ENCODE results near the gene YPEL2. TPM values are rescaled to one million over a fixed set of nuclear protein-coding genes. Genes with fewer than 3 reads are reported as not detected.

Gene YPEL2
- polyA plus RNA-seq, 2 of the 4 experiments (the other 2 are of a cell fraction), result 5.4 to 8.2 TPM

GRCh38 chr17:59342681-59343131 lies 11.3 kb downstream of the YPEL2 start (continued):
- TF ChIP-seq CTCF (IDR thresholded peaks at IDR 0.05), result no peak
- no peak for TF ChIP-seq PBX3 (IDR thresholded peaks at IDR 0.05)

GRCh38 chr17:59345476-59345875 lies 14.0 kb downstream of the YPEL2 start:
- Histone ChIP-seq H3K4me3 (no peak overlapping the region), H3K27ac (no peak overlapping the region), H3K4me2 (no peak overlapping the region), H3K4me1 (no peaks in the 10 kb centered on the region), H3K9me3 (no peaks in the 10 kb centered on the region)
- no peak for ATAC-seq
- TF ChIP-seq HES2 (IDR thresholded peaks at IDR 0.05) (no peak), RAD21 (conservative IDR thresholded peaks at IDR 0.05 in 1 of 2, IDR thresholded peaks at IDR 0.05 in 1 of 2) (no peak), MAX (IDR thresholded peaks at IDR 0.05) (no peak), CTCF (IDR thresholded peaks at IDR 0.05) (no peak), SREBF2 (IDR thresholded peaks at IDR 0.05) (no peak), MAZ (IDR thresholded peaks at IDR 0.05; ENCODE audit: borderline replicate concordance, low read depth, low read length) (no peak), EP300 (IDR thresholded peaks at IDR 0.05) (no peak), JUN (IDR thresholded peaks at IDR 0.05) (no peak), PHF8 (IDR thresholded peaks at IDR 0.05; ENCODE audit: borderline replicate concordance, low read depth) (no peak), FOSL2 (IDR thresholded peaks at IDR 0.05) (no peak), FOSL2 (CRISPR knock-in tag; IDR thresholded peaks at IDR 0.05) (no peak), KDM5A (IDR thresholded peaks at IDR 0.05) (no peak)
- no peak for FAIRE-seq
- WGBS (ENCODE audit: missing lambda C conversion rate), result 80% methylated on average over 7 of the region's 7 CpGs
- ChIA-PET CTCF (interaction anchor here (1.0 to 3.2 kb wide), 4 partner anchors 13 to 34 kb away, joined by 3 to 10 read pairs (median 4); partner anchors contain the start of gene YPEL2), POLR2A (no interaction called here)
- DNase-seq (ENCODE audit: low read depth in 1 of 2, low spot score in 1 of 2), result no peak

GRCh38 chr17:59346341-59346740 lies 14.9 kb downstream of the YPEL2 start:
- FAIRE-seq (no peak), ATAC-seq (no peak), DNase-seq (ENCODE audit: low read depth in 1 of 2, low spot score in 1 of 2) (no peak)
- Histone ChIP-seq H3K4me3 (no peak overlapping the region), H3K9me3 (no peaks in the 10 kb centered on the region), H3K4me1 (no peaks in the 10 kb centered on the region), H3K27ac (no peak overlapping the region), H3K4me2 (no peak overlapping the region)
- 72% methylated on average over 4 of the region's 4 CpGs for WGBS (ENCODE audit: missing lambda C conversion rate)
- ChIA-PET CTCF (interaction anchor here (0.6 to 3.2 kb wide), 7 partner anchors 11 to 215 kb away, joined by 3 to 10 read pairs (median 4); partner anchors contain the start of gene YPEL2), POLR2A (no interaction called here)
- no peak for TF ChIP-seq HOXB5 (CRISPR knock-in tag; IDR thresholded peaks at IDR 0.05)
- no peak for TF ChIP-seq RNF2 (IDR thresholded peaks at IDR 0.05; ENCODE audit: borderline replicate concordance, low read depth)
- TF ChIP-seq HES2 (IDR thresholded peaks at IDR 0.05), result no peak
- TF ChIP-seq NPAS2 (CRISPR knock-in tag; IDR thresholded peaks at IDR 0.05; ENCODE audit: borderline replicate concordance), result no peak
- TF ChIP-seq MAX (IDR thresholded peaks at IDR 0.05), result no peak
- no peak for TF ChIP-seq MYC (IDR thresholded peaks at IDR 0.05; ENCODE audit: borderline replicate concordance, low read length)
- TF ChIP-seq JUNB (IDR thresholded peaks at IDR 0.05), result no peak
- TF ChIP-seq HMGXB4 (CRISPR knock-in tag; IDR thresholded peaks at IDR 0.05; ENCODE audit: borderline replicate concordance), result no peak
- TF ChIP-seq POLR2AphosphoS2 (conservative IDR thresholded peaks at IDR 0.05; ENCODE audit: low read length), result no peak
- no peak for TF ChIP-seq EHF (CRISPR knock-in tag; IDR thresholded peaks at IDR 0.05)
- no peak for TF ChIP-seq ZC3H11A (IDR thresholded peaks at IDR 0.05)
- TF ChIP-seq JUN (IDR thresholded peaks at IDR 0.05), result no peak

All from A549 (cell line).